ENCODE measurements around the gene WDFY3.

- TF ChIP-seq CTCF (IDR thresholded peaks at IDR 0.05; ENCODE audit: low read depth, low read length) (no peak), EZH2phosphoT487 (IDR thresholded peaks at IDR 0.05; ENCODE audit: low read depth) (no peak)
Observed at GRCh38 chr4:84808332-84808731, 158.2 kb downstream of the WDFY3 start.

Measured in OCI-LY3 (cell line).